Stimulated activated CD8-positive, alpha-beta memory T cell treated with anti-CD3 and anti-CD28 coated beads, Interleukin-12 subunit alpha, Interleukin-12 subunit beta, amount 100 ng/mL, for 4 hours (primary cell): ENCODE measurements around the gene NREP.
A peak's percentile ranks its signal among the peaks of the same experiment; 100 is the strongest.

Source experiments
- DNase-seq: peaks from one replicate; pipeline ENCODE4 v3.0.0-alpha.2; 2020; ENCODE audit warnings: low read depth

The NREP gene

GRCh38 chr5:111765613-111766571, 8.9 kb upstream of the NREP start:
- no peak for DNase-seq

- no peak for DNase-seq
Measured at GRCh38 chr5:111764019-111764418, 7.0 kb upstream of the NREP start.

GRCh38 chr5:111762895-111763294, 5.9 kb upstream of the NREP start:
- DNase-seq = no peak

GRCh38 chr5:111758284-111758628, 1.3 kb upstream of the NREP start:
- no peak for DNase-seq

- peak; percentile 74 for DNase-seq
Measured at GRCh38 chr5:111757355-111758283, 625 bp upstream of the NREP start.

GRCh38 chr5:111755942-111756381, 1.0 kb downstream of the NREP start:
- no peak for DNase-seq

GRCh38 chr5:111755345-111755941, 1.6 kb downstream of the NREP start:
- DNase-seq = no peak

- no peak for DNase-seq
Measured at GRCh38 chr5:111753884-111754589, 3.0 kb downstream of the NREP start.

GRCh38 chr5:111752426-111752965, 4.5 kb downstream of the NREP start:
- DNase-seq = no peak

- no peak for DNase-seq
Measured at GRCh38 chr5:111749303-111750026, 7.5 kb downstream of the NREP start.

GRCh38 chr5:111748304-111748763, 8.7 kb downstream of the NREP start:
- DNase-seq = no peak

GRCh38 chr5:111747337-111747736, 9.7 kb downstream of the NREP start:
- no peak for DNase-seq

- DNase-seq = no peak
Measured at GRCh38 chr5:111746791-111747190, 10.2 kb downstream of the NREP start.

- DNase-seq = no peak
Measured at GRCh38 chr5:111745075-111745739, 11.8 kb downstream of the NREP start.

GRCh38 chr5:111744455-111744854, 12.5 kb downstream of the NREP start:
- no peak for DNase-seq

- DNase-seq = no peak
Measured at GRCh38 chr5:111743988-111744387, 13.0 kb downstream of the NREP start.

GRCh38 chr5:111743512-111743911, 13.5 kb downstream of the NREP start:
- no peak for DNase-seq

- DNase-seq = no peak
Measured at GRCh38 chr5:111742177-111742994, 14.6 kb downstream of the NREP start.

- DNase-seq = no peak
Measured at GRCh38 chr5:111741278-111741677, 15.7 kb downstream of the NREP start.
